Measurements from ENCODE around the gene MYO16.
"Not testable (repeated sequence)": the region's sequence is repeated elsewhere in the genome, so short reads cannot be mapped to it uniquely, and the experiment has no call there.

The MYO16 gene

DNA sequence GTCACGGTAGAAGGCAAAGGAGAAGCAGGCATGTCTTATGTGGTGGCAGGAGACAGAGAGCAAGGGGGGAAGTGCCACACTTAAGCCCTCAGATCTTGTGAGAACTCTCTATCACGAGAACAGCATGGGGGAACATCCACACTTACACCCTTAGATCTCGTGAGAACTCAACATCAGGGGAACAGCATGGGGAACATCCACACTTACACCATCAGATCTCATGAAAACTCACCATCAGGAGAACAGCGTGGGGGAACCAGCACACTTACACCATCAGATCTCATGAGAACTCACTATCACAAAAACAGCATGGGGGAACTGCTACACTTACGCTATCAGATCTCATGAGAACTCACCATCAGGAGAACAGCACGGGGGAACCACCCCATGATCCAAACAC lies 445.0 kb downstream of the MYO16 start:
- DNase-seq (ENCODE audit: low spot score) = no peak

DNA sequence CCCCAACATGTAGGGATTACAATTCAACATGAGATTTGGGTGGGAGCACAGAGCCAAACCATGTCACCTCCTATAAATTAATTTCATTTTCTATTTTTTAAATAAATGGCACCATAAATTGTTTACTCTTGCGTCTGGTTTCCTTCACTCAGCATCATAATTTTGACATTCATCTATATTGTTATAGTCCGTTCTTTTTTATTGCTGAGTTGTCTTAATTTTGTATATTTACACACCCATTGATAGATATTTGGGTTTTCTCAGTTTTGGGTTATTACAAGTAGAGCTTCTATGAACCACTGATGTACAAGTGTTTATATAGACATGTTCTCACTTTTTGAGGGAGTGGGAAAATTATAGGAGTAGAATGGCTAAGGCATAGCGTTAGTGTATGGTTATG lies 445.4 kb downstream of the MYO16 start:
- DNase-seq (ENCODE audit: low spot score) = no peak

DNA sequence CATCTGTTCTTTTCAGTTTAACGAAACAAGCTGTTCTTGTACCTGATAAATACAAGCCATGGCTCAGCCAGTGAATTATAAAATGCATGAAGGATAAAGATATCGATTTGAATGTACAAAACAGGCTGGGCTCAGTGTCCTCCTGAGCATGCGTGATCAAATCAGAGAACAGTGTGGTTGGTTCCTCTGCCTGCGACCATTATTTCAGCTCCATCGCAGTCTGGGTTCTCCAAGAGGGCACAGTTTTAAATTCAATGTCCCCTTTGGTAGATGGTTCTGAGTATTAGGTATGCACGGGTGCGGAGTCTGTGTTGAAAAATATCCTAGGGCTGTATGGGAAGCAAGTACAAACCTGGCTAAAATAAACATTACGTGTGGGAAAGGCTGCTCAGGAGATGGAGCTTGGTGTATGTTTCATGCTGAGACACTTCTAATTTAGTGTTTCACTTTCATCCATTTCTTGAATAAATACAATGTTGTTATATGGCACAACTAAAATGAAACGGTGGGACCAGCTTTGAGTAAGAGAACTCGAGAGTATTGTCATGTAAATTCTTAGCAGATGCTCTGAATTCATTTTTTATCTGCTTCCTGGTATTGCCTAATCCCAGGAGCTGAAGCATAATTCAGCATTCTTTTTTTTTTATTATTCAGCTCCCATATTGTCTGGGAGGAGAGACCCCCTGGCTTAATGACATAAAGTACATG lies 458.7 kb downstream of the MYO16 start:
- DNase-seq (ENCODE audit: low spot score) = no peak

DNA sequence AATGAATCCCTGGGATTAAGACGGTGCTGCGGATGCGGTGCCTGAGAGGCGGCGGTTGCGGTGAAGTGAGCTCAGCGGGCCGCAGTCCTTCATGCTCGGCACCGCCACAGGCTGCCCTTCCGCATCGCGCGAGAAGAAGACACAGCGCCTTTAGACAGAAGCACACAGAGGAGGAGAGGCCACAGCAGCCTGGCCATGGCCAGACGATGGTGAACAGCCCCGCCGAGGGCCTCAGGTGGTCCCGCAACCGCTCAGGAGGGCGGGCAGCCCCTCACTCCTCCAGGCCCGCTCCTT lies 459.2 kb downstream of the MYO16 start:
- DNase-seq (ENCODE audit: low spot score) = no peak

DNA sequence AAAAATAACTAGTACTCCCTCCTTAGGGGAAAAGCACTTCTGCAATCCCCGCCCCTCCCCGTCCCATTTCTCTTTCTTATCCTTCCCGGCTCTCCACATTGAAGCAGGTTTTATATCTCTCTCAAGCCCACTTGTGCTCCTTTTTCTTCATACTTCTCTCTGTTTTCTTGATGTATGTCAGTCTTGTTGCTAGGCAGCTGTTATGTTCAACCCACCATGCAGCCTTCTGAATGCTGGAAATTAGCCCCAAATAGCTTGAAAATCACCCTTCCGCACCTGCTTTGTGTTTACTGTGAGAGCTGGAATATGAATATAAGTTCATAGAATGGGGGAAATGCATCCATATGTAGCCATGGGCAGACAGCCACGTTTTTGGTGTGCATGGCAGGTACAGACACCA lies 461.4 kb downstream of the MYO16 start:
- DNase-seq (ENCODE audit: low spot score) = no peak

DNA sequence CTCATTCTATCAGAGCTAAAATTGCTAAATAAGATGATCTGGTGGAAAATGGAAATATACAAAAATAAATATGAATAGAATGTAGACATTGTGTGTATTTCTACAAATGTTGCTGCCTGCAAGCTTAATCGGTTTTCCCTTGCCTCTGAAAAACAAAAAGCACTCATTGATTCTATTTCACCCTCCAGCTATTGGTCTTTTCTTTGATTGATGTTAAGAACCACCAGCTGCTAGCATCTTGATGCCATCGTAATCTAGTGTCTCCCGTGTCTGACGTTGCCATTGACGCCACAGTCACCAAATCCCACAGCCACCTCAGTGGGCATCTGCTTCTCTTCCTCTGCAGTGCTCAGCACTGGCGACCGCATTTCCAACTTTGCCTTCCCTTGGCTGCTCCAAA lies 461.8 kb downstream of the MYO16 start:
- no peak for DNase-seq (ENCODE audit: low spot score)

DNA sequence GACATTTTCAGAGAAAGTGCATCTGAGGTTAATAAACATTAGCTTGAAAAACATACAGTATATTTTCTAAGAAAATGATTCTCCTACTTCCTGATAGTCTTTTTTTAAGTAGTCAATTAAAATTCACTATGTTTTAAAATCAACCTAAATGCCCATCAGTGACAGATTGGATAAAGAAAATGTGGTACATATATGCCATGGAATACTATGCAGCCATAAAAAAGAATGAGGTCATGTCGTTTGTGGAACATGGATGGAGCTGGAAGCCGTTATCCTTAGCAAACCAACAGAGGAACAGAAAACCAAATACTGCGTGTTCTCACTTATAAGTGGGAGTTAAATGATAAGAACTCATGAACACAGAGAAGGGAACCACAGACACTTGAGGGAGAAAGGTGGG lies 462.8 kb downstream of the MYO16 start:
- DNase-seq (ENCODE audit: low spot score) = not testable (repeated sequence)

DNA sequence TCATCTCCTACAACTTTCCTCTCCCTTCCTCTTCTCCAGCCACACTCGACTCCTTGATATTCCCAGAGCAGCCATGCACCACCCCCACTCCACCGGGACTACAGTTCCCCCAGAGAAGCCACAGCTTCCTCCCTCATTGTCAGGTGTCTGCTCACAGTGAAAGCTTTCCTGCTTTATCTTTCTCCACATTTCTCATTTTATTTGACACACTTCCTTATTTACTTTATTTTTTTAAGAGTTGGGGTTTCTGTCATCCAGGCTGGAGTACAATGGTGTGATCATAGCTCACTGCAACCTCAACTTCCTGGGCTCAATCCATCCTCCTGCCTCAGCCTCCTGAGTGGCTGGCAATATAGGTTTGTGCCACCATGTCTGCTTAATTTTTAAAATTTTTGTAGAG lies 464.6 kb downstream of the MYO16 start:
- no peak for DNase-seq (ENCODE audit: low spot score)

DNA sequence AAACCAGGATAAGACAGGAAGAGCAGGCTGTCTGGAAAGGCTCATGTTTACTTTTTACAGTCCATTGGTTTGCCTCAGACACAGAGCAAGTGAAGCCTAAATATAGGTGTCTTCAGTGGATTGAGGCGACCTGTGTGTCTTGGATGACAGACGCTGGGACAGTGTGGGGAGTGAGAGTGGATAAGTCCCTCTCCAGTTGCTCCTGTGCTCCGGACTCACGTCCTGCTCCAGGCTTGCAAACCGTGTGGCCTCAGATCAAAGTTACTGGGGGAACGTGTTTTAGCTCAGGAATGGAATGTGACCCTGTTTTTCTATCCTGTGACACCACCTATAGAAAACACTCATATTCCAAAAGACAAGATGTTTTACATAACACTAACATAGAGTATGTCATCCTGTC lies 465.7 kb downstream of the MYO16 start:
- DNase-seq (ENCODE audit: low spot score) = no peak

DNA sequence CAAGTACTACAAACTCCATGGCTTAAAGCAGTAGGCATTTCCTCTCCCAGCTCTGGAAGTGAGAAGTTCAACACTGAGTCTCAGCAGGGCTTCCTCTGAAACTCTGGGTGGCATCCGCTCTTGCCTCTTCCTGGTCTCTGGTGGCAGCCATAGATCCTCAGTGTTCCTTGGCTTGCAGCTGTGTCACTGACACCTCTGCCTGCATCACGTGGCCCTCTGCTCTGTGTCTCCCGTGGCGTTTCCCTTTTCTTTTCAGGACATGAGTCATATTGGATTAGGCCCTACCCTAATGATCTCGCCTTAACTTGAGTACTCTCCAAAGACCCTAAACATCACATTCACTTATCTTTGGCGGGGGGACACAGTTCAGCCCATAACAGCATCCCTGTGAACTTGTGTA lies 466.7 kb downstream of the MYO16 start:
- no peak for DNase-seq (ENCODE audit: low spot score)

DNA sequence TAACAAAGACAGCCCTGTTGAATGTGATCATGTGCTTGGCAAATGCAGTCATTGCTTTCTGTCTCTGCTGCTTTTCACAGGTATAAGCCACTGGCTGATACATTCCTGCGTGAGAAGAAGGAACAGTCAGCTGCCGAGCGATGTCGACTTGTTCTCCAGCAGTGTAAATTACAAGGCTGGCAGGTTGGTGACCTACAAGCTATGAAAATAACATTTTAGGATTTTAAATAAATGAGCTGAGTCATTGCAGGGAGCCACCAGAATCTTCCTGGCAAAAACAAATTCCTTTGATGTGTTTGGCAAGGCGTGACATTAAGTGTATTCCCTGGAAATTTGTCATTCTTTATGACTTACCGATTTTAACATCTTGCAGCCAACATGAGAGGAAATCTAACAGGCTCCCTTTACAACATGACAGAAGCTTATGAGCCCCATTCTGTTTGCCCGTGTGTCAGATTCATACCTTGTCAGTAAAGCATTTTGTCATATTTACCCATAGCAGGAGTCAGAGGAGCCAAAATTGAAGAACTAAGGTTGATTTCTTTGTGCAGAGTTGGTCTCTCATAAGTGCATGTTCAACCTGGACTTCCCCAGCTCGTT lies 471.4 kb downstream of the MYO16 start:
- no peak for DNase-seq (ENCODE audit: low spot score)

DNA sequence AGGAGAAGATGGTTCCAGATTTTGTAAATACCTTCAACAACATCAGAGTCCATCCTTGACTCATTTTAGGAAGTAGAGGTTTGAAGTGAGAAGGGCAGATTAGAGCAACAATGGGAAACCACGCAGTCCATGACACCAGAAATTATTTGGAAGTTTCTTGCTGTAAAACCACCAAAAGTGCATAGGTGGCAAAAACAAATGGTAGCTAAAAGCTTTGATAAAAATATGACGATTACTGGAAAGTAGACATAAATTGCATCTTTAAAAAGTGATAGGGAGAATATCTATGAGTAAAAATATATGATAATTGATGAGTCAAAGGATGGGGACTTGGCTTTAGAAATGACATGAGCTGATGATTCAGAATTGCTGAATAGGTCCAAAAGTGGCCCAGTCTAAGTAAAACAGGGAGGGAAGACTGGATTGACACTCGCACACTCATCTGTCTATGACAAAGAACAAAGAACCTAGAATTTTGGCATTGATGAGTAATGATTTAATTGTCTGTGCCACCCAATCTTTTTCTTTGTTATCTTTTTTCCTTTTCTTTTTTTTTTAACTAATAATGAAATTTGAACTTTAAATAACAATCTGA lies 472.2 kb downstream of the MYO16 start:
- DNase-seq (ENCODE audit: low spot score) = no peak

DNA sequence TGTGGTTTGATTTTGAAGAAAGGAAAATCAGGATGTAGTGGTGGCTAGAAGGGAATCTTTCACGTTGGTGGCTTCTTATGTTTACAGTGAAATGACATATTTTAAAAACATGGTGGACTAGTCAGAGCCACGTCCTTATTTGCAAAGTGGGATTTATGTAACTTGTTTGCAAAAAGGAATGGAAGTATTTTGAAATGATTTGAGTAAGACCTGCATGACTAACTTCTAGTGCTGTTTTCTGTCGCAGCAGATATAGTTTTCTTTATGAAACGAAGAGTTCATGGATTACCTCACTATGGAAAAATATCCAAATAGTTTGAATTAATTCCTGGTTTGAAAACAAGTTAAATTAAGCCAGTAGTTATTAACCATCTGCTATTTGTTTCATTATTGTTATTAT lies 476.5 kb downstream of the MYO16 start:
- no peak for DNase-seq (ENCODE audit: low spot score)

DNA sequence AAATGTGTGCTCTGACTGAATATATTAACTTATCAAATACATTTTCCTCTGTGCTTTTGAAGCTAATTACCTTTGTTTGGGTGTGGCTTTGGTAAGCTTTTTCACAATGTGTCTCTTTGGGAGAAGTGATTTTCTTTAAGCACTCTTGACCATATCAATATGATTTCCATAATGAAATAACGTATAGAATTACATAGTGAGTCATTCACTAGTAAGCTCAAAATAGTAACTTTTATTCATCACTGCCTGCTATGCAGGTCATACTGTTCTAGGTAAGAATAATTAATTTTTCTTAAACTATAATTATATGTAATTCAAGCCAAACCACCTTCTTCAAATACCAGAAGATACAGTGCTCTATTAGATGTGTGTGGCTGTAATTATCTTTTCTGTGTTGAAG lies 480.7 kb downstream of the MYO16 start:
- no peak for DNase-seq (ENCODE audit: low spot score)

DNA sequence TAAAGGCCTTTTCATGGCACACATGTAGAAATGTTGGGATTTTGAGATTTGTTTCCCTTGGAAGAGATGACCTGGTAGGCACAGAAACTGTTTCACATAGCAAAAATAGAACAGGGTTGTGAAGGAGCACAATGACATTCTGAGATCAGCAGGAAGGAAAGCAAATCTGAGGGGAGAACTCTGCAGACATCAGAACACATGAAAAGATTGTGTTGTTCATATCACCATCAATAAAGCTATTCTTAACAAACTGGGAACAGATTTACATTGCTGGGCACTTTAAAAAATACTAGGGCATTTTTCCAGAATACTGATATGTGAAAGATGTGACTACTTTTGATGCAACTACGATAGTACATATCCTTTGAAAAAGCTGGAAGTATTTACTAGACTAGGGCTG lies 481.7 kb downstream of the MYO16 start:
- no peak for DNase-seq (ENCODE audit: low spot score)

DNA sequence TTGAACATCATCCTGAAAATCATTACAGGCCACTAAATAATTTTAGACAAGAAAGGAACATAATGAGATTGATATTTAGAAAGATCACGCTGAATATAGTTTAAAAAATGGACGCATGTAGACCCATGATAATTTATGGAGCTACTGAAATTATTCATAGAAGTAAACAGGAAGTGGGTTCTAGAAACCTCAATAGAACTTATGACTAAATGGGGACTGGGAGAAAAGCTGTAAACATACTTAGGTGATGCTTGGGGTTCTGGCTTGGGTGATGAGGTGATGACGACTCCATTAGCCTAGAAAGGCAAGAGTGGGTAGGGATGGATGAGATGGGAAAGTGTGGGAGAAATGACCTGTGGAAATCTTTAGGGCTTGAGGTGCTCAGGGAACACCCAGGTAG lies 484.0 kb downstream of the MYO16 start:
- no peak for DNase-seq (ENCODE audit: low spot score)

DNA sequence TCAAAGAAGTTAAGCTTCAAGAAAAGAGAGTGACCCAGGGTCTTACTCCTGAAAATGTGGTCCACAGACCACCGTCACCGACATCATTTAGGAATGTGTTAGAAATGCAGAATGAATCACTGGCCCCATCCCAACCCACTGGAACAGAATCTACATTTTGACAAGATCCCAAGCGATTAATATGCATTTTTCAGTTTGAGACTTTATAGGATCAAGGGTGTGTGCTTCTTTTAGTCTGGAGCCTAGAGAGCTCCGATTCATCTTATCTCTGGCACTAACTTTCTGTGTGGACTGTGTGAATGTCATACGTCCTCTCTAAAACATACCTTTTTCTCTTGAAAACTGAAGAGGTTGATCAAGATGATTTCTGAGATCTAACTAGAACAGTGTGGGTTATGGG lies 484.8 kb downstream of the MYO16 start:
- DNase-seq (ENCODE audit: low spot score) = no peak

DNA sequence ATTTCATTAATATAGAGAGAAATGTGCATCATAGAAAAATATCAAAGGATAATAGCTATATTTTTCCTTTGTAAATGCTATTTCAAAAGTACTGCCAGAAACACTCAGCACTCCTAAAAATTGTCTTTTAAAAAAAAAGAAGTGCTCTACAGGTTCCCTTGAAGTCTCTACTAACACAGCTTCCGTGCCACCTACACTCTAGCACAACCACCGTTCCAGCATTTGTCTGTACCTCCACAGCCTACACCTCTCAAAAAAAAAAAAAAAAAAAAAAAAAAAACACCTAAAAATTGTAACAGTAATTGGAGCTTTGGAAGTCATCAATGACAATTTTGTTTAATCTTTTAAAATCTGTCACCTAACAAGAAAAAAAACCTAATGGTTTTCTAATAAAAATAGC lies 485.6 kb downstream of the MYO16 start:
- no peak for DNase-seq (ENCODE audit: low spot score)

DNA sequence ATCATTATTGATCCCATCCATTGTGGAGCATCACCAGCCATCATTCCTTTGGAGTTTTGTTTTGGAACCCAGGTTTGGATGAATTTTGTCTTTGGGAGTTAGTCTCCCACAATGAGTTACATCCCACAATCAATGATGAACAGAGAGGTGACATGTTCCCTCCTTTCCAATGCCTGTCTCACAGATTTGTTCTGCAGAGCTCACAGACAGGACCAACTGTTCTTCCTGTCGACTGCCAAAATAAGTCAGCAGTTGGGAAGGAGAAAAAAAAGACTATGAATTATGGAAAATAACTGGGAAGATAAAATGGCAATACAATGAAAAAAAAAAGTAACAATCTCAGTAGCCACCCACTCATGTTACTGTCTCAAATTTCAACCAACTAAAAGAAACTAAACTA lies 489.1 kb downstream of the MYO16 start:
- DNase-seq (ENCODE audit: low spot score) = no peak

DNA sequence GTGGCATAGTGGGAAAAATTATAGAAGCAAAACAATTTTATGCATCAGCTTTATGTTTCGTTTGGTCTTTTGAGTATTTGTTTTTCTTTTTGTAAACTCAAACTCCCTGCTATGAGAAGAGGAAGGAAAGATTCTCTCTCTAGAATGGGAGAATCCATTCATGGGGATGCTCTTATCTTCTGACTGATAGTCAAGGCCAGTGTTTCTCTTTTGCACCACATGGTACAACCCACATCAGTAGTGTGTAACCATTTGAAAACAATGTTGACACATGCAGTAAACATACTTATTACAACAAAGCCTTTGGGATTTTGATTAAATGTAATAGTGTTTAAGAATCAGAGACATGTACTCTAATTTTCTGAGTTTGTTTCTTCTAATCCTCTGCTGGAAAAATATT lies 490.5 kb downstream of the MYO16 start:
- no peak for DNase-seq (ENCODE audit: low spot score)

DNA sequence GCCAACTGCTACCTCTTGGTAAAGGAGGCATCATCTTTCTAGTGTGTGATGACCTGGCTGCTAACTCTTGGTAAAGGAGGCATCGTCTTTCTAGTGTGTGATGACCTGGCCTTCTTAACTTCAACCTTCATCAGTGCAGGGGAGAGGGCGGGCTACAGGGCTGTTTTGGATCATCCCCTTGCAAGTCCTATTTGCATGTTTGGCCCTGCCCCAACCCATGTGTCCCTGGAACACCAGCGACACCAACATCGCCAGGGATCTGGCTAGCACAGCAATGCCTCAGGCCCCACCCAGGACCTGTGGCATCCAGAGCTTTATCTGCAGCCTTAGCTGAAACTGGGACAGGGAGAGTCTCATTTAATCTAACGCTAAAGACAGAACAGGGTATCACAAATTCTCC lies 492.4 kb downstream of the MYO16 start:
- DNase-seq (ENCODE audit: low spot score) = no peak

DNA sequence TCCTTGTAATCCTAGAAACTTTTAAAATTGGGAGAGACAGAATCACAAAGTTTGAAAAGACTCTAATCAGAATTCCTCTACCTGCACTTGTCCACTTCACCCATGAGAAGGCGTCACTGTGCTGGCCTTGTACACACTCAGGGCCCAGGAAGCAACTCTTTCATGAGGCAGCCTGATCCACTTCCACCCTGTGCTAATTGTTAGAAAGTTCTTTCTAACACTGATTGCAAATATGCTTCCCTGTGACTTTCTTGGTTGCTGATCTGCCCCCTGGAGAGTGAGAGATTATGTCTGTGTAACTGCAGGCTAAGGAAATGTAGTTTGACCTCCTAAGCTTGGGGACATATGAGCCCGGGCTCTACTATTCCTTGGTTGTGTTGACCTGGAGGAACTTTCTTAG lies 494.6 kb downstream of the MYO16 start:
- no peak for DNase-seq (ENCODE audit: low spot score)

DNA sequence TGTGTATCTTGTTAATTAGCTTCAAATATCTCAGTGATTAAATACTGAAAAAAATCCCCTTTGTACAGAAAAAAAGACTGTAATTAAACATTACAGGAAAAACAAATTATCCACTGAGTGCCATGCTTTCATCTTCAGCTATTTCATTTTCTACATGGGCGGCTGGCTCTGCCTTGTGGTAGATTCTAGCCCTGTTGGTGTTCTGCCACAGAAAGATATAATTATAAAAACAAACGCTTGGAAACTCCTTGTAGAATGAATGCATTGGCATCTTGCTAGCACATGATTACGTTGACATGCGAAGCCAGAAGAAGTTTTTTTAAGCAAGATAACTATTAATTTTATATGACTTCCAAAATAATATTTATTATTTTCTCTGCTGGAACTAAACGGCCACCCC lies 496.8 kb downstream of the MYO16 start:
- DNase-seq (ENCODE audit: low spot score) = no peak
